SHP77 treated with DMSO at 0.1 percent for 48 hours (cell line): ENCODE measurements around the gene ZDHHC14.

Experiments
- DNase-seq: peaks from one replicate; lab custom pipeline; 2025; lab: John Stamatoyannopoulos, UW

Gene ZDHHC14

GRCh38 chr6:157600807-157601206 is 219.8 kb downstream of the ZDHHC14 start:
- DNase-seq = no peak

DNA sequence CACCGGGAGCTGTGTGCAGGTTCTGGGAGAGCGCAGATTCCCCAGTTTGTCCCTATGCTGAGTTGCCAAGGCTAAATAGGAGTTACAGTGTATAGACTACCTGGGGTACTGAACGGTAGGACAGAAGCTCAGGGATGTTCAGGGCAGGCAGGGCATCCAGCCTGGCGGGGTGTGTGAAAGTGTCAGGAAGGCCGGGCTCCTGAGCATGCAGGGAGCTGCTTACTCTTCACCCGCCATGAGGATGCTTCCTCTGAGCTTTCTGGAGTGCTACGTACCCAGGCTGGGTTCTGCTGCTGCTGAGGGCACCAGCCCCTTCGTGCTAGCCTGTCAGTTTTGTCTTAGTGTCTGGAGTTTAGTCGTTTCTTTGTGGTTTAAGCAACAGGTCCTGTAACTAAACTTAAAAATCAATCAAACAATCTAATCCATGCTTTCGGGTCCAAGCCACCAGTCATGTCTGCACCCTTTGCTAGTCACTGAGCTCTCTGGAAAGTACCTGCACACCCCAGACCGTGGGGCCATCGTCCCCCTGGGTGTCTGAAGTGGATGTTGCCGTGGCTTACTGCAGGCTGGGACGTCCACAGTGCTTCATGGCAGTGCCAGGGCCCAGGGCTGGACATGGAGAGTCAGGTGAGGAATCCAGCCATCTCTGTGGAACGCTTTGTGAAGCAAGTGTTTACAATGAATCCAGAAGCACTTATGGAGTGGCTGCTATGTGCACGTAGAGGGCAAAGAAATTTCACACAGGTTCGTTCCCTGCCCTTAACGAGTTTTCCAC is 221.7 kb downstream of the ZDHHC14 start:
- DNase-seq = no peak

- DNase-seq = no peak
These were observed 222.4 kb downstream of the ZDHHC14 start for GRCh38 chr6:157603314-157603940.

DNA sequence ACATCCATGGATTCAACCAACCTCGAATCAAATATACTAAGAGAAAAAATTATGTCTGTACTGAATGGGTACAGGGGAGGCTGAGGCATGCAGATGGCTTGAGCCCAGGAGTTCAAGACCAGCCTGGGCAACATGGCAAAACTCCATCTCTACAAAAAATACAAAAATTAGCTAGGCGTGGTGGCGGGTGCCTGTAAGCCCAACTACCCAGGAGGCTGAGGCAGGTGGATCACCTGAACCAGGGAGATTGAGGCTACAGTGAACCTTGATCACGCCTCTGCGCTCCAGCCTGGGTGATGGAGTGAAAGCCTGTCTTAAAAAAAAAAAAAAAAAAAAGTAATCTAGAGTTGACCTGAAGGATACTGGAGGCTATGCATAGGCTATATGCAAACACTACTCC is 223.0 kb downstream of the ZDHHC14 start:
- no peak for DNase-seq

DNA sequence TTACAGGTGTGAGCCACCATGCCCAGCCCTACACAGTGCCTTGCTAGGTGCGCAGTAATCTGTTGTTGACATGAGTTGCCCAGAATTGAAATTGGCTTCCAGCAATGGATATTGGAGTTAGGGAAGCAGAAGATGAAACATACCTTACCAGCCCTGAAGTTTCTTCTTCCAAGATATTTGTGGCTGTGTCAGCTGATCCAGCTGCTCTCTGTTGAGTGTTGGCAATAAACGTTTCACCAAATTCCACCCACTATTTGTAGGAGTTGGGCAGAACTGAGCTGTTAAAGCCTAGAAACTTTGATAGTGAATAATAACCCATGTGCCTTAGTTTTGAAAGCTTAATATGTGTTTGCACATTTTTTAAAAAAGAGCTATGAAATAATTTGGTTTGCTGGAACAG is 223.8 kb downstream of the ZDHHC14 start:
- no peak for DNase-seq

GRCh38 chr6:157605484-157605883 is 224.5 kb downstream of the ZDHHC14 start:
- no peak for DNase-seq

- DNase-seq = no peak
These were observed 225.5 kb downstream of the ZDHHC14 start for GRCh38 chr6:157606516-157606915.

DNA sequence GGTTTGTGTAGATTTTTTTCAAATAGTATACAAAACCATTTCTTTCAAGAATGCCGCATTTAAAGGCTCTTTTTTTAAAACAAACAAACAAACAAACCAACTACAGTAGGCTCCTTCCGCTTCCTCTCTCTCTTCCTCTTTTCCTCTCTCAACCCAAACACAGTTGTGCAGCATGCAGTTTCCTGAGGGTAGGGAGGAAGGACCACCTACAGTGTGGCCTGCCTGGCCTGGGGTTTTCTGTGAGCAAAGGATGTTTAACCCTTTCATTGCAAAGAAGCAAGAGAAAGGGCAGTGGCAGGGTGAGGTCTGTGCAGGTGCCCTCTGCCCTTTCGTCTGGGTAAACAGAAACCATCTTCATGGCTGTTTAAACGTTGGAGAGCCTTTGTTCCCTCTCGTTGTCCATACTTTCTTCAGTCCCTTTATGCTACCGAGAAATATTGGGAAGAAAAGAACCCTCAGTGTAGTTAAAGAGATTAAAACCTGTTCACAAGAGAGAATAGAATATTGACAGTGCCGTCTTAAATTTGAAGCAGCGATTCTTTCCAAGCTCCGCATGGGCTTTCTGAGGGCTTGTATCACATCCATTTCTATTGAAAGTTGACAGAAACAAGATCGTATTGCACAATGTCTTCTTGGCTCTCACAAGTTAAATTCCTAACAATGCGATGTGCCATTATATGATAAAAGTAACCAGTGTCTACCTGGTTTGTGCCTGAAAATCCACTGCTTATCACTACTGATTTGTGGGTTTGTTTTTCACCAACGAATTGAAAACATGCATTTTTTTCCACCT is 226.5 kb downstream of the ZDHHC14 start:
- no peak for DNase-seq

DNA sequence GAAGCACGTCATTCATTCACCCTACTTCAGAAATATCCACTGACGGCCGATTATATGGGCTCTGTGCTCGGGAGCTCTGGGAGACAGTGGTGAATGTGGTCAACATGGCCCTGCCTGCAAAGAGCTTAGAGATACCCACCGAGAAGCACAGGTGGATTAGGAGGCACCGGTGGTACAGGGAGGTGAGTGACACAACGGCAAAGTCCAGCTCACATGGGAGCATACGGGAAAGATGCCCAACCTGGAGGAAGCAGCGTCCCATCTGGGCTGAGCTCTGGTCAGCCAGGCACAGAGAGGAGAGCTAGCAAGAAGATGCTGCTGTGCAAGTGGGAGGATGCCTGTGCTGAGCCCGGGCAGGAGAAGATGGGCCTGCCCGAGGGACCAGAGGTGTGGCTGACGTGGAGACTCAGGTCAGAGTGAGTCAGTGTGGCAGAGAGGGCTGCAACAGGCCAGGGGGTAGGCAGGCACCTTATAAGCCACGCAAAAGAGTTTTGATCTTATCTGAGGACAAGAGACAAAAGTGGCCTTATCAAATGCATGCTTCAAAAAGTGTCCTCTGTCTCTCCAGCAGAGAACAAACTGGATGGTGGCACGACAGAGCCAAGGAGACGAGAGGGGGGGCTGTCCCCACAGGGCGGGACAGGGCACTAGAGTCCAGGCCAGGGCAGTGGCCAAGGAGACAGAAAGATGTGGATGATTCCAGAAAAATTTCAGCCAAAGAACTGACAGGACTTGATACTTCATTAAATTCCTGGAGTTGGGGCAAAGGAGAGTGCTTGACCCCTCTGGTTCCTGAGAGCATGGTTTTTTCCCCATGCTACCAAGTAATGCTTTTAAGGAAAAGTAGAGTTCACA is 227.5 kb downstream of the ZDHHC14 start:
- DNase-seq = no peak

- no peak for DNase-seq
These were observed 228.1 kb downstream of the ZDHHC14 start for GRCh38 chr6:157609117-157609516.

DNA sequence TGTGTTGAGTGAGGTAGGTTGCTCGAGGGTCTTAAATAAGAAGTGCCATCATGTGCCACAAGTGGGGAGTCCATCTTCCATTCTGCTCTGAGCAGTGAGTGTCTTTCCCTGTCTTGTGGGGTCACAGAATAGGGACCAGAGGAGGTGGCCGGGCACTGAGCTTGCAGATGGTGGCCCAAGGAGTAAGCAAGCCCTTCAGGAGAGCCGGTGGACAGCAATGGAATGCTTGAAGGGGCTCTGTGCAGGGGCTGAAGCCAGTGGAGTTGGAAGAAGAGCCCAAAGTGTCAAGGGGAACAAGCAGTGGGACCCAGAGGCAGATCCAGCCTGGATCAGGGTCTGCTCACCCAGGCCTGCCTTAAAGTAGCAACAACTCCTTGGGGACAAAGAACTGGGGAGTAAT is 228.6 kb downstream of the ZDHHC14 start:
- no peak for DNase-seq

DNA sequence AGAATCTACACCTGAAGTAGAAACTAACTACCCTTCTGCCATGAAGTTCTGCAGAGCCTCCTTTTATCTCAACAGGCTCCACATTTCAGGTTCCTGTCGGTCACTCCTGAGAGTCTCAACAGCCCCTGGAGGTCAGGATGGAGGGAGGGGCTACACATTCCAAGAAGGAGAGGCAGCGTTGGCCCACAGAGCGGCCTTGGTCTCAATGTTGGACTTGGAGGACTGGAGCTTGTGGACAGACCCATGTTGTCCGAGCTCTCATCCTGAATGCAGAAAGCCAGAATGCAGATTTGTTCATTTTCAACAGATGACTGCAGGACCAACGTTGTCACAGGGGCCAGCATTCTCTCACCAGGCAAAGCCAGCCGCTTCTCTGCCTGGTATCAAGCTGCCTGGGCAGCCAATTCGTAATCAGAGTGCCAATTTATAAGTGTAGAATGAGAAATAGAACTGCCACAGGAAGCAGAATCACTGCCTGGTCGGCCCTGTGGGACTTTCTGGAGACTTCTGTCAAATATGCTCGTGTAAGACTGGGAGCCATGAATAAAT is 229.5 kb downstream of the ZDHHC14 start:
- DNase-seq = no peak

DNA sequence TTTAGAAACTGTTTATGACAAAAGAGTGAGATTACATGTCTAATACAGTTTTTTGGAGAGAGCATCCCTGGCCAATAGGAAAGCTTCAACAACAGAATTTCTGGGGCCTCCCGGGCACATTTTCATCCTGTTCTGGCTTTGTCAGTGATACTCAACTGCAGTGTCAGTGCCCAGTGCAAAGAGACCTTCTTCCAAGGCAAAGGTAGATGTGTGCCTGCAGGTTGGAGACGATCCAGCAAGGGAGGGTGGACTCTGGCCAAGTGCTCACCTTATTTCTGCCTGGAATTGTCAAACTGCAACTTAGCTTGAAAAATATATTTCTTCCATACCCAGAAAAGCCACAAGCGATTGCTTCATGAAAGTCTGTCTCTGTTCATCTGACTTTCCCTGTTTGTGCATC is 230.4 kb downstream of the ZDHHC14 start:
- DNase-seq = no peak

DNA sequence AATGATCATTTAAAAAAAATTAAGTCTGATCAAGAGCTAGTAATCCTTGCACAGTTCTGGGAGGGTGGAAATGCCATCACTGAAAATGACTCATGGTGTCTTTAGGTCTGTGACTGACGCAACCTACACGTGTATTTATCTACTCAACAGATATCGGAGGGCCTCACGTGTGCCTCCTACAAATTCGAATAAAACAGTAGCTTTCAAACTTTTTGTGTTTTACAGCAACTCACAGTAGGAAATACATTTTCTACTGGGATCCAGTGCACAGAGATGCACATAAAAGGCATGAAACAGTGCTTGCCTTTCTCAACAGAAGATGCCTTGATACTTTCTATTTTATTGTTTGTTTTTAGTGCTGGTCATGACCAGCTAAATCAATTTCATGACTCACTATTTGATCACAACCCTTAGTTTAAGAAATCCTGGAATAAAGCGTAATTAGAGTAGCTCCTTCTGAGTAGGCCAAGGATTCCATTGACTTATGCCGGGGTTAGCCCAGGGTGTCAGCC is 232.1 kb downstream of the ZDHHC14 start:
- DNase-seq = no peak

DNA sequence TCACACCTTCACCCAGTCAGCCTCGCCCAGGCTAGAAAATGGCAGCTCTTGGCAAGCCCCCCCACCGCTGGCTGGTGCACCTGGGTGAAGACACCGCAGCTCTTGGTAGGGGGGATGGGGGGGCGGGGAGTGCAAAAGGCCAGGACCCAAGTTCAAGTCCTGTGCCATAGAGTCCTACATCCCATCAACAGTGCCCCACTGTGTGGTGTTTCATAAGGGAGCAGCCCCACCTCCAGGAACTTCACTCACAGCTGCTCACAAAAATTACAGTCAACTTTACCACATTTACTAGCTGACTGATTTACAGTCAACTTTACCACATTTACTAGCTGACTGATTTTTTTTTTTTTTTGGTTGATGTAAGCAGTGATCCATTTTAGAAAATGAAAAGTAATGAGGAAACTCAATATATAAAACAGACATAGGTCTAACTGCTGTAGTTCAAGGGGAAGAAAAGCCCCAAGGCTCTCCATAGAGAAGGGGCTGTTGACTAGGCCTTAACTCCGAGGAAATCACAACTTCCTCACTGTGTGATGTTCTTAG is 233.1 kb downstream of the ZDHHC14 start:
- no peak for DNase-seq

DNA sequence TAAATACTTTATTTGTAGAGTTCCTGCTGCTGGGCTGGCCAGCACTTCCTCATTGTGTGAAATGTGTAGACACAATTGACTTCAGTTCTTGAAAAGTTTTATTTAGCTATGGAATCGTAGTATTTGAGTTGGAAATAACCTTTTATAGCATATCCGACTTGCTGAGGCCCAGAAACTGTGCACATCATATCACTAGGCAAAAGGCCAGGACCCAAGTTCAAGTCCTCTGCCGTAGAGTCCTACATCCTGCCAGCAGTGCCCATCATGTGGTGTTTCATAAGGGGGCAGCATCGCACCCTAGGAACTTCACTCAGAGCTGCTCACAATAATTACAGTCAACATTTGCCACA is 234.4 kb downstream of the ZDHHC14 start:
- no peak for DNase-seq

- DNase-seq = no peak
These were observed 235.0 kb downstream of the ZDHHC14 start for GRCh38 chr6:157615951-157616350.

- DNase-seq = no peak
These were observed 240.0 kb downstream of the ZDHHC14 start for GRCh38 chr6:157620944-157621343.

GRCh38 chr6:157621406-157621805 is 240.4 kb downstream of the ZDHHC14 start:
- DNase-seq = no peak

DNA sequence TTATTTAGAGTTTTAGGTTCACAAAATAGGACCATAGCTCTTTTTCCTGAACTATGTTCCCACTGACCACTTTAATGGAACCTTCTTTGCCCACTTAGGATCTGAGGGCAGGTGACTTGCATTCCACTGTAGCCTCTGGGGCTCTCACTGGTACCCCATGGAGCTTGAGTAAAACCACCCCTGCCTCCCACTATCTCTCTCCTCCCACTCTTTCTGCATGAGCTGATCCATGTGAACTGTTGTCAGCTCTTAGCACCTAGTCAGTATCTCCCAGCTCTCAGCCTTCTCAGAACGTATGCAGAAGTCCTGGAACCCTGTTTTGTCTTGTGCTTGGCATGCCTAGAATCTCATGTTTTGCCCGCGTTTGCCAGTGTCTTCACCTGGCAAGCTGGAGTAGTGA is 241.4 kb downstream of the ZDHHC14 start:
- DNase-seq = no peak

DNA sequence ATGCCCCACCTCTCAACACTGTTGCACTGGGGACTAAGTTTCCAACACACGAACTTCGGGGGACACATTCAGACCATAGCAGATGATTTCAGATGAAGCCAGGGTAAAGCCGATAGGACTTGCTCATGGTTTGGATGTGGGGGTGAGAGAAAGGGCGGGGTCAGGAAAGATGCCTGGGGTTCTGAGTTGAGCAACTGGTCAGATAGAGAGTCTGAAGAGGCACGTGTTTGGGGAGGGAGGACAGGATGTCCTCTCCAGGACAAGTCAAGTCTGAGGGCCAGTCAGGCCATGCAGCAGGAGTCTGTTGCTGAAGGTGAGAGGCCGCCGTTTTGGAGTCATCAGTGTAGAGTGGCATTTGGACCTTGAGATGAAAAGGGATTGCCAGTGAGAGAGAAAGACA is 244.1 kb downstream of the ZDHHC14 start:
- no peak for DNase-seq
